H9 (cell line): ENCODE measurements around the gene KANK2. TPM values are rescaled to one million over a fixed set of nuclear protein-coding genes. Genes with fewer than 3 reads are reported as not detected.
A peak's percentile ranks its signal among the peaks of the same experiment; 100 is the strongest.

Experiments used
- DNase-seq: peaks from one replicate; pipeline ENCODE4 v3.0.0-alpha.2; 2017
- H2AFZ ChIP-seq: one replicate; pipeline ENCODE4 v1.6.1; 2013; ENCODE audit warnings: mild to moderate bottlenecking, low read length, control low read depth, moderate library complexity
- H2AK5ac ChIP-seq: 2 replicates; pipeline ENCODE4 v1.6.1; 2013; ENCODE audit warnings: low read length, control low read depth, mixed read lengths; ENCODE audit not compliant: insufficient read length
- H2BK120ac ChIP-seq: one replicate; pipeline ENCODE4 v1.6.1; 2013; ENCODE audit warnings: low read depth, mild to moderate bottlenecking, low read length, control low read depth, inconsistent platforms; ENCODE audit not compliant: poor library complexity, severe bottlenecking
- H2BK12ac ChIP-seq: 2 replicates; pipeline ENCODE4 v1.6.1; 2013; ENCODE audit warnings: low read length, control low read depth, mixed read lengths, low read depth; ENCODE audit not compliant: insufficient read length
- H2BK15ac ChIP-seq: 2 replicates; pipeline ENCODE4 v1.6.1; 2013; ENCODE audit warnings: low read depth, low read length, control low read depth
- H2BK20ac ChIP-seq: one replicate; pipeline ENCODE4 v1.6.1; 2013; ENCODE audit warnings: low read depth, mild to moderate bottlenecking, low read length, control low read depth, inconsistent platforms; ENCODE audit not compliant: poor library complexity, severe bottlenecking
- H2BK5ac ChIP-seq: 2 replicates; pipeline ENCODE4 v1.6.1; 2013; ENCODE audit warnings: low read length, control low read depth, mixed read lengths; ENCODE audit not compliant: insufficient read length
- H3K14ac ChIP-seq: 2 replicates; pipeline ENCODE4 v1.6.1; 2013; ENCODE audit warnings: low read length, control low read depth; ENCODE audit not compliant: insufficient read depth
- H3K18ac ChIP-seq: 2 replicates; pipeline ENCODE4 v1.6.1; 2013; ENCODE audit warnings: low read depth, mild to moderate bottlenecking, mixed read lengths, low read length, control low read depth; ENCODE audit not compliant: insufficient read length
- H3K23ac ChIP-seq: 2 replicates; pipeline ENCODE4 v1.6.1; 2013; ENCODE audit warnings: low read length, control low read depth, mixed read lengths, low read depth; ENCODE audit not compliant: insufficient read length
- H3K23me2 ChIP-seq: 2 replicates; pipeline ENCODE4 v1.6.1; 2013; ENCODE audit warnings: low read depth, mild to moderate bottlenecking, mixed read lengths, low read length, control low read depth; ENCODE audit not compliant: insufficient read length, poor library complexity, severe bottlenecking
- H3K27ac ChIP-seq: 2 replicates; pipeline ENCODE4 v1.5.1; 2013; ENCODE audit warnings: low read length, control low read depth, mixed read lengths, low read depth; ENCODE audit not compliant: insufficient read length
- H3K27me3 ChIP-seq: 2 replicates; pipeline ENCODE4 v1.6.1; 2013; ENCODE audit warnings: low read length, control low read depth, inconsistent platforms; ENCODE audit not compliant: insufficient read depth
- H3K4ac ChIP-seq: 2 replicates; pipeline ENCODE4 v1.6.1; 2013; ENCODE audit warnings: low read depth, mild to moderate bottlenecking, control low read depth, inconsistent platforms, low read length, moderate library complexity
- H3K4me1 ChIP-seq: 2 replicates; pipeline ENCODE4 v1.6.1; 2013; ENCODE audit warnings: low read length, control low read depth, inconsistent platforms; ENCODE audit not compliant: insufficient read depth
- H3K4me2 ChIP-seq: 2 replicates; pipeline ENCODE4 v1.6.1; 2013; ENCODE audit warnings: low read length, control low read depth, mixed read lengths; ENCODE audit not compliant: insufficient read length, insufficient read depth
- H3K56ac ChIP-seq: 2 replicates; pipeline ENCODE4 v1.6.1; 2013; ENCODE audit warnings: low read depth, mild to moderate bottlenecking, mixed read lengths, low read length, control low read depth; ENCODE audit not compliant: insufficient read length
- H3K79me1 ChIP-seq: 2 replicates; pipeline ENCODE4 v1.6.1; 2013; ENCODE audit warnings: low read depth, mild to moderate bottlenecking, moderate library complexity, low read length, control low read depth, inconsistent platforms; ENCODE audit not compliant: insufficient read depth, poor library complexity, severe bottlenecking
- H3K79me2 ChIP-seq: 2 replicates; pipeline ENCODE4 v1.6.1; 2013; ENCODE audit warnings: low read length, control low read depth, inconsistent platforms; ENCODE audit not compliant: insufficient read depth
- H3K9ac ChIP-seq: 2 replicates; pipeline ENCODE4 v1.6.1; 2013; ENCODE audit warnings: low read length, control low read depth, mixed read lengths; ENCODE audit not compliant: insufficient read length; ENCODE audit errors: extremely low read depth
- H3K9me3 ChIP-seq: one replicate; pipeline ENCODE4 v1.6.1; 2013; ENCODE audit warnings: low read depth, low read length, inconsistent platforms; ENCODE audit not compliant: control insufficient read depth
- H3T11ph ChIP-seq: one replicate; pipeline ENCODE4 v1.6.1; 2013; ENCODE audit warnings: mild to moderate bottlenecking, low read length, control low read depth, inconsistent platforms
- H4K20me1 ChIP-seq: one replicate; pipeline ENCODE4 v1.6.1; 2013; ENCODE audit not compliant: control insufficient read depth, insufficient read length, insufficient read depth
- H4K5ac ChIP-seq: 2 replicates; pipeline ENCODE4 v1.6.1; 2013; ENCODE audit warnings: low read depth, mild to moderate bottlenecking, mixed read lengths, low read length, control low read depth; ENCODE audit not compliant: insufficient read length
- H4K8ac ChIP-seq: replicated peaks from 2 replicates; pipeline ENCODE4 v1.6.1; 2013; ENCODE audit warnings: low read length, control low read depth, mixed read lengths, low read depth; ENCODE audit not compliant: insufficient read length
- H4K91ac ChIP-seq: 2 replicates; pipeline ENCODE4 v1.6.1; 2013; ENCODE audit warnings: low read depth, mild to moderate bottlenecking, moderate library complexity, mixed read lengths, low read length, control low read depth; ENCODE audit not compliant: insufficient read length
- H3K27ac Mint-ChIP-seq, 3 experiments: 2 replicates in 2 of 3; 3 replicates in 1 of 3; pipeline ENCODE4 v1.8.0; 2020 to 2021; ENCODE audit warnings: mixed read lengths in 3 of 3, mild to moderate bottlenecking in 1 of 3, moderate library complexity in 1 of 3
- H3K27me3 Mint-ChIP-seq: 2 replicates; pipeline ENCODE4 v1.8.0; 2021; ENCODE audit warnings: low read depth, mild to moderate bottlenecking, moderate library complexity, mixed read lengths
- H3K36me3 Mint-ChIP-seq, 3 experiments: 2 replicates in 2 of 3; 3 replicates in 1 of 3; pipeline ENCODE4 v1.8.0; 2020 to 2021; ENCODE audit warnings: low read depth in 3 of 3, mixed read lengths in 3 of 3; ENCODE audit not compliant: insufficient read depth in 1 of 3
- H3K4me1 Mint-ChIP-seq, 2 experiments: 2 replicates each; pipeline ENCODE4 v1.8.0; 2020; ENCODE audit warnings: mixed read lengths in 2 of 2
- H3K4me3 Mint-ChIP-seq, 2 experiments: 2 replicates in 1 of 2; 3 replicates in 1 of 2; pipeline ENCODE4 v1.8.0; 2020 to 2021; ENCODE audit warnings: mild to moderate bottlenecking in 2 of 2, mixed read lengths in 2 of 2, moderate library complexity in 1 of 2
- H3K9me3 Mint-ChIP-seq, 2 experiments: 2 replicates in 1 of 2; 3 replicates in 1 of 2; pipeline ENCODE4 v1.8.0; 2020; ENCODE audit warnings: mild to moderate bottlenecking in 2 of 2, mixed read lengths in 2 of 2, moderate library complexity in 1 of 2
- WGBS: extraction: QIAGEN DNeasy Blood & Tissue Kit; methylation state at CpG from one replicate; pipeline ENCODE4 v1.1.7; 2013; ENCODE audit warnings: missing lambda C conversion rate, low lambda C conversion rate, mixed read lengths; ENCODE audit not compliant: insufficient read length; ENCODE audit errors: extremely low coverage; 5-methylcytosine and 5-hydroxymethylcytosine counted together
- total RNA-seq: library from RNA; stranded (reverse); gene quantifications from 2 replicates; pipeline ENCODE4 v1.2.1, GENCODE V29; 2021
- TF ChIP-seq, protein P1 (sequence below): fragments of 200-600 bp; sonication (generic); conservative IDR thresholded peaks from 3 replicates; pipeline ENCODE4 v1.8.0; 2021; ENCODE audit warnings: antibody characterized with exemption, mild to moderate bottlenecking

The KANK2 gene
- total RNA-seq, 1 experiment from 2014 or later = 42.0 TPM

DNA sequence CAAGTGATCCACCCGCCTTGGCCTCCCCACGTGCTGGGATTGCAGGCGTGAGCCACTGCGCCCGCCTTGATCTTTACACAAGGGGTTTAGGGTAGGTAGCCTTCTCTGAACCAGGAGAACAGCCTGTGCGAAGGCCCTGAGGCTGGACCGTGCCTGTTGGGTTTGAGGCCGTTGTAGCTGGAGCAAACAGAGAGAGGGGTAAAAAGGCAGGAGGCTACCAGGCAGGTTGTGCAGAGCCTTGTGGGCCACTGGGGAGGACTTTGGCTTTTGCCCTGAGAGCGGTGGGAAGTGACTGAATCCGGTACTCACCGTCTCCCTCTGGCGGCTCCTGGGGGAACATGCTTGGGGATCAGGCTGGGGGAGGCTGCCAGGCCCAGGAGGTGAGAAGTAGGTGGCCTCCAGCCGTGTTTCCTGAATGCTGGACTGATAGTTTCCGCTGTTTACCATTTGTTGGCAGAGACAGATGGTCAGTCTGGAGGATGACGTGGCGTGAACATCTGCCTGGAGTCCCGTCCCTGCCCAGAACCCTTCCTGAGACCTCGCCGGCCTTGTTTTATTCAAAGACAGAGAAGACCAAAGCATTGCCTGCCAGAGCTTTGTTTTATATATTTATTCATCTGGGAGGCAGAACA lies 66.4 kb downstream of the KANK2 start:
- no CpG with 5 or more reads among the region's 19 CpGs for WGBS
- peaks cover 53 to 75% (median 71%) of the 10 kb centered on the region in 3 experiments for H3K36me3 Mint-ChIP-seq

More for the DNA sequence above, 66.4 kb downstream of the KANK2 start:
- H3K14ac ChIP-seq = no peak overlapping the region
- H3K27me3 ChIP-seq = no peaks in the 10 kb centered on the region
- no peak overlapping the region for H4K8ac ChIP-seq
- peak; percentile 84 for DNase-seq
- H4K91ac ChIP-seq = no peak overlapping the region
- H3K23me2 ChIP-seq = no peaks in the 10 kb centered on the region
- no peak overlapping the region for H3K18ac ChIP-seq
- no peak overlapping the region for H3T11ph ChIP-seq
- peak overlapping the region in 2 of 3 experiments; percentile 52 to 91; a peak in 3 of 7 replicates for H3K27ac Mint-ChIP-seq
- no peak overlapping the region for H3K23ac ChIP-seq
- H4K5ac ChIP-seq = no peak overlapping the region
- no peak overlapping the region for H2BK20ac ChIP-seq
- H2BK15ac ChIP-seq = no peak overlapping the region
- no peak overlapping the region for H3K27ac ChIP-seq
- no peak overlapping the region for H2BK120ac ChIP-seq
- H3K4me1 ChIP-seq = no peaks in the 10 kb centered on the region
- H2AK5ac ChIP-seq = no peak overlapping the region
- TF ChIP-seq, protein P1, sequence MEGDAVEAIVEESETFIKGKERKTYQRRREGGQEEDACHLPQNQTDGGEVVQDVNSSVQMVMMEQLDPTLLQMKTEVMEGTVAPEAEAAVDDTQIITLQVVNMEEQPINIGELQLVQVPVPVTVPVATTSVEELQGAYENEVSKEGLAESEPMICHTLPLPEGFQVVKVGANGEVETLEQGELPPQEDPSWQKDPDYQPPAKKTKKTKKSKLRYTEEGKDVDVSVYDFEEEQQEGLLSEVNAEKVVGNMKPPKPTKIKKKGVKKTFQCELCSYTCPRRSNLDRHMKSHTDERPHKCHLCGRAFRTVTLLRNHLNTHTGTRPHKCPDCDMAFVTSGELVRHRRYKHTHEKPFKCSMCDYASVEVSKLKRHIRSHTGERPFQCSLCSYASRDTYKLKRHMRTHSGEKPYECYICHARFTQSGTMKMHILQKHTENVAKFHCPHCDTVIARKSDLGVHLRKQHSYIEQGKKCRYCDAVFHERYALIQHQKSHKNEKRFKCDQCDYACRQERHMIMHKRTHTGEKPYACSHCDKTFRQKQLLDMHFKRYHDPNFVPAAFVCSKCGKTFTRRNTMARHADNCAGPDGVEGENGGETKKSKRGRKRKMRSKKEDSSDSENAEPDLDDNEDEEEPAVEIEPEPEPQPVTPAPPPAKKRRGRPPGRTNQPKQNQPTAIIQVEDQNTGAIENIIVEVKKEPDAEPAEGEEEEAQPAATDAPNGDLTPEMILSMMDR = peak; percentile 83
- H3K9me3 ChIP-seq = no peaks in the 10 kb centered on the region
- no peaks in the 10 kb centered on the region for H3K4me1 Mint-ChIP-seq
- no peak overlapping the region for H3K4ac ChIP-seq
- no peaks in the 10 kb centered on the region for H3K9me3 Mint-ChIP-seq
- no peak overlapping the region for H3K4me3 Mint-ChIP-seq
- no peak overlapping the region for H3K56ac ChIP-seq
- H3K79me2 ChIP-seq = no peaks in the 10 kb centered on the region
- H3K9ac ChIP-seq = no peak overlapping the region
- peaks cover 5% of the 10 kb centered on the region for H4K20me1 ChIP-seq
- H2BK5ac ChIP-seq = no peak overlapping the region
- no peak overlapping the region for H2BK12ac ChIP-seq
- H2AFZ ChIP-seq = no peak overlapping the region
- no peaks in the 10 kb centered on the region for H3K27me3 Mint-ChIP-seq
- no peak overlapping the region for H3K4me2 ChIP-seq
- H3K79me1 ChIP-seq = peaks cover 3% of the 10 kb centered on the region
